HG02938 (cell line): ENCODE data around the gene UBXN1.
"Not testable (repeated sequence)": the region's sequence is repeated elsewhere in the genome, so short reads cannot be mapped to it uniquely, and the experiment has no call there.

Experiments used
- ATAC-seq: cut with Tn5 transposase; IDR thresholded peaks from one replicate; pipeline ENCODE4 v1.9.1; 2021; ENCODE audit warnings: mild to moderate bottlenecking, moderate library complexity; ENCODE audit not compliant: unreplicated experiment

UBXN1 gene

DNA sequence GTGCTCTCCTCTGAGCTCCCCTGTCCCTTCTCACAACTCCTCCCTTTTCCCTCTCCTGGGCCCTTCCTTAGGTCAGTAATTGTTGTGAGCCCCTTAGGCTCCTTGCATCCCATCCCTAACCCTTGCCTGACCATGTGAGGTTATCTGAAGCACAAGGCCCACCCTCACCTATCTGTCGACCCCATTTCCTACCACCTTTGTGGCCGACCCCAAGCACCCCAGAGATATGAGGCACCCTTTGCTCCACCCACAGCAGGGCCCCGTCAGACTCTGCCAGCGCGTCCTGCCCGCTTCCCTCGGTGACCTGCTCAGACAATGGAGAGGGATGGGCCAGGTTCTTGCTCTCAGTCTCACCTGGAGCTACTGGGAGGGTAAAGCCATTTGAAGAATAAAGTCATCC, 29.9 kb upstream of the UBXN1 start:
- ATAC-seq, result no peak

DNA sequence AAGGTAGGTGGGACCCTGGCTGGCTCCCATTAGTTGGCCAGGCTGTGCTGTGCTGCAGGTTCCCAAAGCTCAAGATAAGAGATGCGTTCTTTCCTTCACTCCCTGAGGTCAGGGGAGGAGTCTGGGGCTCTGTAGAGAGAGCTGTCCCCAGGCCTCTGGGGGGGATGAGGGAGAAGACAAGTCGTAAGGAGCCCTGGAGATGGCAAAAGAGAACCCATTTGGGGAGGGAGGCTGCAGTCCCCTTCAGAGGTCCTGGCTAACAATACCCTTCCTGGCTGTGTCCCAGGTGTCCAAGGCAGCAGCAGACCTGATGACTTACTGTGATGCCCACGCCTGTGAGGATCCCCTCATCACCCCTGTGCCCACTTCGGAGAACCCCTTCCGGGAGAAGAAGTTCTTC, 29.5 kb upstream of the UBXN1 start:
- no peak for ATAC-seq

DNA sequence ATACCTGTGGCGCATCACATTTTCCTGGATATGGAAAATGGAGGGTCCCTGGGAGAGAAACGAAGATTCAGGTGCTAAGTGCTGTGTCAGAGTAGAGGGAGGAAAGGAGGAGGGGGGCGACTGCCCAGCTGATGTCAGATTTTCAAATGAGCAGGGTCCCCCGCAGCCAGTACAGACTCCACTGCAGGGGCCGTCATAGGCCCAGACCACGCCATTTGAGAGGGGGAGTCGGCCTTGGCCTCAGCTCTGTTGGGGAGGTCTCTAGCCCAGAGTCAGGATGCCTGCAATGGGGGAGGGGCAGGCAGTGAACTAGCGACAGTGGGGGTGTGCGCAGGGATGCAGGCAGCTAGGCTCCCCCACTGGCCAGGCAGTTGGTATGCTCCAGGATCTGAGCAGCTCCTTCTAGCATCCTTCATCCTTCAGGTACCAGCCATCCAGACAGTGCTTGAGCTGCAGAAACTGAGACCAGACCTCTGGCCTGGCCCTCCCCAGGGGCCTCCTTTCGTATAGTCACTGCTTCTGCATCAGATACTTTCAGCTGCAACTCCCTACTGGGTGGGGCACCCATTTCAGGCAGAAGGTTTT, 28.5 kb upstream of the UBXN1 start, which contains the start of the genes BSCL2 and GNG3:
Gene BSCL2 (minus strand): TSS at position 148 of the 585 bp plus-strand sequence. CDS start 229 bp downstream, outside the sequence.
Gene GNG3 (plus strand): TSS at position 400 of the 585 bp plus-strand sequence. CDS start 620 bp downstream, outside the sequence.
- ATAC-seq, result no peak

DNA sequence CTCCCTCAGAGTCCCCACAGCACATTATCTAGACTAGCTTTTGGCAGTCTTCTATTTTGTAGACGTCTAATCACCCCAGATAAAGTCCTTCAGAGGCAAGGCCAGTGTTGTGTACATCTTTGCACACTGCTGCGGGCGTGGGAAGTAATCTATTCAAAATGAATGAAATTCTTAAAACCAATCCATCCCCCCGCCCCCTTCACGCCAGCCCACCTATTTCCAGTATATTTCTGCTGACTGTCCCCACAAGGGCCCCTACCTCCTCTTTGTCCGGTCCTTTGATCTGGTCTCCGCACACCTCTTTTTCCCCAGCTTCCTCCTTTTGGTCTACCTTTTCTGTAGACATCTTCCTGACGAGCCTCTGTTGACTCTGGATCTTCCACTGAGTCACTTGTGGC, 28.0 kb upstream of the UBXN1 start:
- ATAC-seq, result no peak

DNA sequence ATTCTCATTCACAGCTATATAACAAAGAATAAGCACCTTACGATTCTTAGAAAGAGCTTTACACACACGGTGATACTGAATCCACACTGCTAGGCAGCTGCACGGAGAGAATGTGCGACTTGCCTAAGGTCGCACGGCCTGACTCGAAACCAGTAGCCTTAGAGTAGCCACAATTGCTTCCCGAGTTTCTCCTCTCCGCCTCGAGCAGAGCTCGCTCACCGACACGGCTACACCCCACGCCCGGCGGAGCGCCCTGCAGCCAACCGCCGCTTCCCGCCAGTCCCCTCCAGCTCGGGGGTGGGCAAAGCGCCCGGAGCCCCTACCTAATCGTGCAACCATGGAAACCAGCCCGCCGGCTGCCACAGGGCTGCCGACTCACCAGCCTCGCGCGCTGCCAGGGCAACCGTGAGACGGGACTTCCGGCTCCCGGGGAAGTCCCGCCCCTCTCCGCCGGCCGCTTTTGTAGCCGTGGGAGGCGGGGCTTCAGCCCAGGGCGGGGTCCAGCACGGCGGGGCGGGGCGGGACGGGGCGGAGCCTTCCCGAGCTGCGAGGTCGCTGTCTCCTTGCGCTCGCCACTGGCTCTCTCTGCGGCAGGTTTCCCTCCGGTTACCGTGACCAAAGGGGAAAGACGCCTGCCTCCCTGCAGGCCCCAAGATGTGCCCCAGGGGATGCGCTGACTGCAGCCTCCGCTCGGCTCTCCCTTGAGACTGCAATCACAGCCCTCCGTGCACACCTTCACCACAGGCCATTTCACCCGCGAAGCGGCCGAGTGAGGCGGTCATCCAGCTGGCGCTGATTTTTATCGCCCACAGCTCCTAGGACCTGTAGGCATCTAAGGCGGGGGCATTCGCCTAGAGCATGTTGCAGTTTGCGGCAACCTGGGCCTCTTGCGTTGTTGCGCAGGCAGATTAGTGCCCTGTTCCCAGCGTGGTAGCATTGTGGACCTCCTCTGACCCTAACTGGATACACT, 27.3 kb upstream of the UBXN1 start:
- ATAC-seq, result peak; percentile 44

DNA sequence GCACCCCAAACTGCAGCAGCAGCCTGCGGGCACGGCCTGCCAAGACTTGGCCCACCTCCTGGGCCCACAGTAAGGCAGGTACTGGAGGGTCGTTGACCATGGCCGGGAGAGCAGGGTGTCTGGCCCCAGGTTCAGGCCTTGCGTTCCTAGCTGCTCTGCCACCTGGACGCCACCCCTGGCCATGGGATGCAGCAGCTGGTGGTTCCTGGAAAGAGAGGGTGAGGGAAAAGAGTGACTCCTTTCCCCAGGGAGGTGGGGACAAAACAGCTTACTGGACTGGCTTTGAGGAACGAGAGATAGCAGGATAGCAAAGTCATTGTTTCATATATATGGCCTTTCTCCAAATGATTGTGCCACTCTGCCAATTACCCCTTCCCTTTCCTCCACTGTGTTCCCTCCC, 26.5 kb upstream of the UBXN1 start:
- ATAC-seq, result no peak

DNA sequence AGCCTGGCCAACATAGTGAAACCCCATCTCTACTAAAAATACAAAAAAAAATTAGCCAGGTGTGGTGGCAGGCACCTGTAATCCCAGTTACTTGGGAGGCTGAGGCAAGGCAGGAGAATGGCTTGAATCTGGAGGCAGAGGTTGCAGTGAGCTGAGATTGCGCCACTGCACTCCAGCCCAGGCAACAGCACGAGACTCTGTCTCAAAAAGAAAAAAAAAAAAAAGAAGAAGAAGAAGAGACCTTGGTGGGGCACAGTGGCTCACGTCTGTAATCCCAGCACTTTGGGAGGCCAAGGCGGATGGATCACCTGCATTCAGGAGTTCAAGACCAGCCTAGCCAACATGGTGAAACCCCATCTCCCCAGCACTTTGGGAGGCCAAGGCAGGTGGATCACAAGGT, 25.0 kb upstream of the UBXN1 start:
- ATAC-seq, result not testable (repeated sequence)

DNA sequence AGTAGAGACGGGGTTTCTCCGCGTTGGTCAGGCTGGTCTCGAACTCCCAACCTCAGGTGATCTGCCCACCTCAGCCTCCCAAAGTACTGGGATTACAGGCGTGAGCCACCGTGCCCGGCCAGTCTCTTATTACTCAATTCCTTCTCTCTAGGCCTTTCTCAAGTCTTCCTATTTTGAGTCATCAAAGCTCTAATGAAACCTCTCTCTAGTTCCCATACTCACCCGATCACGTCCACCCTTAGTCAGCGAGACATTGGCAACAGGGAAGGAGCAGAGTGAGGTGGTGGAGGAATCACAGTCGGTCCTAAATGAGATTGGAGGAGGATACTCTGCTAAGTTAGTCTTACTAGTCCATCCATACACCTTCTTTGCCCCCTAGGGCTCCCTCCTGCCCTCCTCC, 23.4 kb upstream of the UBXN1 start:
- no peak for ATAC-seq

DNA sequence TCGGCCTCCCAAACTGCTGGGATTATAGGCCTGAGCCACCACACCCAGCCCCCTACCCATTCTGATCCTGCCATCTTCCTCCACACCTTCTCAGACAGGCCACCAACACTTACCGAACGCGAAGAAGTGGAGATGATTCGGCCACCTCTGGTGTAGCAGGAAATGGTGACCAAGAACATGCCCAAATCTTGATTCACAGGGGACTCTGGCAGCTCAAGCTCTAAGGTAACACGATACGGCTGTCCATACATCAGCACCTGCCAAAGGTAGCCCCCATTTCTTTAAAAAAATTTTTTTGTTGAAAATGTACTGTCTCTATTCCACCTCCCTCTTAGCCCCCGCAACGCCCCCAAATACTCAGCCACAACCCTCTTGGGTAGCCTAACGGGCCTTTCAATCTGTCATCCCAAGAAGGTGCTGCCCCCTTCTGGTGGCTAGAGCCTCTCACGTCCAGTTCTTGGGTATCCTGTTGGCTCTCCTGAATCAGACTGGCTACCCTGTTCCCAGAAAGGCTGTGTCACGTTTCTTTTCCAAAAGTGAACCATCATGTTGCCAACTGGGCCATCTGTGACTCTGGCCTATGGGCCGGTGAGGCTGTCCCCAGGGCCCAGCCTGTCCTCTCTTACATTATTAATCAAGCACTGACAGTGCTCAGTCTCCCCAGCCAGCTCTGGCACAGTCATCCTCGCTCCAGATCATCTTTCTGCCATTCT, 15.7 kb upstream of the UBXN1 start:
- ATAC-seq, result no peak

DNA sequence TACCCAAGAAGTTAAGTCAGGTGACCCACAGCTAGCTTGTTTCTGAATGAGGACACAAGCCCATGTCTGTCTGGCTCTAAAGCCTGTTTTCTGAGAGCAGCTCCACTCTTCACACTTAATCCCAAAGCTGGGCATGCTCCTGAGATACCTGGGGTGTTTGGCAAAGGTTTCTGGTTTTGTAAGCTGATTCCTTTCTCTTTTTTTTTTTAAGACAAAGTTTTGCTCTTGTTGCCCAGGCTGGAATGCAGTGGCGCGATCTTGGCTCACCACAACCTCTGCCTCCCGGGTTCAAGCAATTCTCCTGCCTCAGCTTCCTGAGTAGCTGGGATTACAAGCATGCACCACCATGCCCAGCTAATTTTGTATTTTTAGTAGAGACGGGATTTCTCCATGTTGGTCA, 14.8 kb upstream of the UBXN1 start:
- not testable (repeated sequence) for ATAC-seq

DNA sequence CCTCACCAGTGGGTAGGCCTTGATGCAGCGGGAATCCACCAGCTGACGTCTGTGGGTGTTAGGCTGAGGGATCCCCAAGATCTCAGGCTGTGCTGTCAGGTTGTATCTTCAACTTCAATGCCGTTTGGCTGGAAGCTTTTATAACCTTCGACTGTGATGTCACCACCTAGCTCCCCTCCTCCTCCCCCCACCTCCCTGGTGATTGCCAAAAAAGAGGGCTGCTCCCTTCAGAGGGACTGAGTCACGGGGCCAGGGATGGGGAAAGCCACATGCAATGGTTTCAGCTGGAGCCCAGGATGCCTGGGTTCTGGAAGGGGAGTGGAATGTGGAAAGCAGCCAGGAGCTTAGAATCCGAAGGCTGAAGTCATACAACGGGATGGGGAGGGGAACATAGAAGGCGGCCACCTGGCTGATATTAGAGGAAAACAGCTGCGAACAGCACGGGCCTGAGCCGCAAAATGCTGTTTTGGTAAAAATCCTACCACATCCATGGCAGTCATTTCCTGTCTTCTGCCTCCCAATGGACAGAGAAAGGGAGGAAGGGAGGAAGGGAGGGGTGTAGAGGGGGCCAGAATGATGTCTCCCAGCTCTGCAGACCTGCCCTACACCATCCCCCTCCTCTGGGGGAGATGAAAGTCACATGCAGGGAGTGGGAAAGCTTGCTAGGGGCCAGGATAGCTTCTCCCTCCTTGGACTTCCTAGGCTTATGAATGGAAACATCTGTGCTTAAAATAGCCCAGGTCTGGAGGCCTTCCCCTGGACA, 10.7 kb upstream of the UBXN1 start, which contains the start of gene LRRN4CL:
Gene LRRN4CL (minus strand): TSS at position 110 of the 763 bp plus-strand sequence. CDS start 1,022 bp downstream, outside the sequence.
- no peak for ATAC-seq

DNA sequence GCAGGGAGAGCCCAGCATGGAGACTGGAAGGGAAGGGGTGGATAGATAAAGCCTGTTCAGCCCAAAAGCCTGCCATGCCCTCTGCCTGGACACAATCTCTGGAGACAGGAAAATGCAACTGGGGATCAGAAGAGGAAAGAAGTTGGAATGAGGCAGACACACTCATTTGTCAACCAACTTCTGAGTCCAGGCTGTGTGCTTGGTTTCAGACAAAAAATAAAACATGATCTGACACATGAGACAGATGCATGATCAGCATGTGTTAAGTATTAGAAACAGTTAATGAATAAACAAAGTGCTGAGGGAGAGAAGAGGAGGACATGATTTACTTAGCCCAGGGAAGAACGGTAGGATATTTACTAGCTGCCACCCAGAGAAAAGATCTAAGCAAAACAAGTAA, 9.6 kb upstream of the UBXN1 start:
- ATAC-seq, result no peak

DNA sequence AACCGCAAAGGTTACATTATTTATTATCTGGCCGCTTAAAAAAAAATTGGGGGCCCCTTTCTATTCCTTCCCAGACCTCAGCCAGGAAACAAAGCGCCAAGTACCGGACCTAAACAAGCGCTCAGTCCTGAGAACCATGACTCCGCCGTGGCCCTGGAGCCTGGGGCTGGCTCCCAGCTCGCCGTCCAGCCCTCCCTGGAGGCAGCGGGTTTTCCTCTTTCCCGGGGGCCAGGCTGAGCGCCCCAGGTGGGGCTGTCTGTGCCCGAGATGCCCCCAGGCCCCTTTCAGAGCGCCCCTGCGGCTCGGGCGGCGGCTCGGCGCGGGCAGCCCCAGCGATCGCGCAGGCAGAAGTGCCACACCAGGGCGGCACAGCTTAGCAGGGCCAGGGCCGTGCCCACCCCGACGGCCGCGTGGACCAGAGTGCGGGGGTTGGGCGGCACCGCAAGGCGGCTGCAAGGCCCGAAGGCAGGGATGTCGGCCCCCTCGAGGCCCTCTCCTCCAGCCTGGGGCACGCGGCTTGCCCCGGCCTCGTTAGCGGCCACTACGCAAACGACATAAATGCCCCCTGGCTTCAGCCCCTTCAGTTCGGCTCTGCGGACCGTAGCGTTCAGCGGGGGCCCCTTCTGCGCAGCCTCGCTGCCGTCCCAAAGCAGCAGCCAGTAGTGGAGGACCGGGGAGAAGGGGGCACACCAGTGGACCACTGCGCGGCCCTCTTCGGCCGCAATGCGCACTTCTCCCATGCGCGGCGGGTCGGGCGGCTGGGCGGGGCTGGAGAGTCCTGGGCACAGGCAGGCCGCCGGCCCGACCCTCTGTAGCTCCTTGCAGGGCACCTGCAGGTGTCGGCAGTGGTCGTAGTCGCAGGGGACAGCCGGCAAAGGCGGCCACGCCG, 8.9 kb upstream of the UBXN1 start:
- no peak for ATAC-seq

DNA sequence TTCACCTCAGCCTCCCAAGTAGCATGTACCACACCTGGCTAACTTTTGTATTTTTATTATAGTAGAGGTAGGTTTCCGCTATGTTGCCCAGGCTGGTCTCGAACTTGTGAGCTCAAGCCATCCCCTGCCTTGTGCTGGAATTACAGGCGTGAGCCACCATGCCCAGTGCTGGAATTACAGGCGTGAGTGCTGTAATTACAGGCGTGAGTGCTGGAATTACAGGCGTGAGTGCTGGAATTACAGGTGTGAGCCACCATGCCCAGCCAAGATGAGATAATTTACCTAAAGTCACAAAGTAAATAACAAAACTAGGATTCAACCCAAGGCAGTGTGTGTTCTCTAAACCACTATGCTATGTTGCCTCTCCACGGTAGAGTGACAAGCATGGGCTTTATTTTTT, 3.6 kb upstream of the UBXN1 start:
- ATAC-seq, result no peak

DNA sequence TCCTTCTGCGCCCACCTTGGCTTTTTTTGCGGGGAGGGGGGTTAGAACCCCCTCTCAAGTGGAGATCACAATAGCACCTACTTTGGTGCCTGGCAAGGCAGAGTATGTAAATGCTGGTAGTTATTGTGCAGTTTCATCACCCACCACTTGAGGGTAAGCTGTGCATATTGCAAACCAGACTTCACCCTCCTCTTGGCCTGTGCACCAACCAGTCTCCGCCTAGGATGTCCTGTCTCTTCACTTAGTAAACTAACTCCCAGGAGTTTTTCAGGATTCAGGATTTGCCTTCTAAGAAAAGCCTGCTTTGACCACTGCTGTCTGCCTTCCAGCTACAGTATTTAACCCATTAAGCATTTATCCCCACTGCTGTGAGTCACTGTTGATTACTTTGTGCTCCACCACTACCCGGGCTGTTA, 2.0 kb upstream of the UBXN1 start:
- ATAC-seq, result peak; percentile 46

DNA sequence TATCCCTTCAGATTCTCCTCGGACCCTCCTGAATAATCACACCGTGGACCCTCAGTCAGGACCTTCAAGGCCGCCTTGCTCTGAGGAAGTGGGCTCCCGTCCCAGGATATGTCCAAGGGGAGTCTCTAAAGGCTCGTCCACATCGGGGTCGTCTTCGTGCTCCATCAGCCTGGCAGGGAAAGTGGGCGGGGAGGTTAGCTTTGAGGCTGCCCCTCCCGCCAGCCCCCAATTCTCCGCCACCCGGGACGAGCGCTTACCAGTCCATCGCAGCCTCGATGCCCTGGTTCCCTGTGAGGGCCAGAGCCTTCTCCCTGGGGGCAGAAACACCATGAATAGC, 472 bp downstream of the UBXN1 start:
- ATAC-seq, result no peak

DNA sequence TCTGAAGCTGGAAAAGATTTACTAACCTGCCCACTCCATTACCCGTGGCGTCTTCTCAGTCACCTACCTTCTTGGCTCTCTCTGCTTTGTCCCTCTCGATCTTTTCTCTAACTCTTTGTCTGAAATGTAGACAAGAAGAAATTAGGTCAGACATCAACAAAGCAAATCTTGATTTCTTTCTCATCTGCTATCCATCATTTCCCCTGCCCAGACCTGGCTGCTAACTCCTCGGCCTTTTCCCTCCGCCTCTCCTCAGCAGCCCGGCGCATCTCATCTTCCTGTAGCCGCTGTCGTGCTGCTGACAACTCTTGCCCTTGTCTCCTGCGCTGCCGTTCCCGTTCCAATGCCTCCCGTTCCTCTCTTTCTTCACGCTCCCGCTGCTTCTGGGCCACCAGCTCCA, 1.2 kb downstream of the UBXN1 start:
- no peak for ATAC-seq

DNA sequence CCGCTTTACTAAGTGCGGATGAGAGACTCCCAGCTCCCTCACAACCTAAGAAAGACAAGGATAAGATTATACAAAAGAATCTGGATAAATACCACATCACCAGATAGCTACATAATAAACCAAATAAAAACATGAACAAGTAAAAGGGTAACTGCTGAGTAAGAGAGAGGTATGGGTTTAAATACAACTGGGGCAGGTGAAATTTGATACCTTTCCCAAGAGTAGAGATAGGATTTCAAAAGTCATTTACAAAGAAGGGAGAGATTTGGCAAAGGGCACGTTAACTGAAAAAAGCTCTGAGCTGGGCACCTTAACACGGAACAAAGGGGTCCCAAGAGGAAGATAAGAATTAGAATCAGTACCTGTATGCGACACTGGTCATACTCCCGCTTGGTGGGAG, 1.7 kb downstream of the UBXN1 start:
- no peak for ATAC-seq

DNA sequence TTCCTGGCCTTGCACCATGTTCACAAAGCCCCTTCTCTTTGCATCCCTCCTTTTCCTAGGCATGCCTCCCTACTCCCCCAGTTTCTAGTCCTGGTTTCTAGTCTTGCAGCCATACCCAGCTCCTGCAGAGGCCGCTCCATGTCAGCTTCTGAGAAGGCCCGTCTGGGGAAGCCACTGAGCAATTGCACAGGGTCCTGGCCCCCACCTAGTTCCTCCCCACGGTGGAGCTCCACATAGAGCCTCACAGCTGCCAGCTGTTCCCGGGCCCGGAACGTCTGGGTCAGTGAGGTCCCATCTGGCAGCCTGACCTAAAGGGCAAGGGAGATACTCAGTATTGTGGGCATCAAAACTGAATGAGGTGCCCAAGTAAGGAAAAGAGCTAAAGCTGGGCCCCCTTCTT, 2.2 kb downstream of the UBXN1 start:
- no peak for ATAC-seq

DNA sequence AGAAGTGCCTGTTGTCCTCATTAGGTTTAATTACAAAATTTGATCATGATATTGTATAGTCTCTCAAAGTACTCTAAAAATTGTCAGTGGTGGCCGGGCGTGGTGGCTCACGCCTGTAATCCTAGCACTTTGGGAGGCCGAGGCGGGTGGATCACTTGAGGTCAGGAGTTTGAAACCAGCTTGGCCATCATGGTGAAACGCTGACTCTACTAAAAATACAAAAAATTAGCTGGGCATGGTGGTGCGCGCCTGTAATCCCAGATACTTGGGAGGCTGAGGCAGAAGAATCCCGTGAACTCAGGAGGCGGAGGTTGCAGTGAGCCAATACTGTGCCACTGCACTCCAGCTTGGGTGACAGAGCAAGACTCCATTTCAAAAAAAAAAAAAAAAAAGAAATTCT, 3.5 kb downstream of the UBXN1 start:
- not testable (repeated sequence) for ATAC-seq
